Activated CD8-positive, alpha-beta memory T cell treated with anti-CD3 and anti-CD28 coated beads, Interleukin-2, amount 50 U/mL, for 24 hours (primary cell): ENCODE data around the gene RGS6.

Source experiments
- DNase-seq: peaks from one replicate; pipeline ENCODE4 v3.0.0-alpha.2; 2020; ENCODE audit errors: extremely low read depth

RGS6 gene

DNA sequence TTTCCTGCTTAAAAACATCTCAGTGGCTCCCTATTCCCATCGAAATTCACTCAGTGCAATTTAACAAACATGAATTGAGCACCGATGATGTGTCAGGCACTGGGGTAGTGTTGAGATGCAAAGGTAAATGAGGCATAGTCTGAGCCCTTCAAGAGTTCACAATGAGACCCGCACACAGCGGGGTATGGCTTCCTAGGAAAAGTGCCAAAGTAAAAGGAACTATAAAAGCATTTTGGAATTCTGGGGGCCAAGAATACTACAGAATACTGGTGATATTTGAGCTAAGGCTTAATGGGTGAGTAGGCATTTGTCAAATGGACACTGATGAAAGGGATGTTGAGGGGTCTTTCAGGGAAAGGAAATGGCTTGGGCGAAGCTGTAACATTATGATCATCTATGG lies 646.3 kb downstream of the RGS6 start:
- DNase-seq, result no peak

DNA sequence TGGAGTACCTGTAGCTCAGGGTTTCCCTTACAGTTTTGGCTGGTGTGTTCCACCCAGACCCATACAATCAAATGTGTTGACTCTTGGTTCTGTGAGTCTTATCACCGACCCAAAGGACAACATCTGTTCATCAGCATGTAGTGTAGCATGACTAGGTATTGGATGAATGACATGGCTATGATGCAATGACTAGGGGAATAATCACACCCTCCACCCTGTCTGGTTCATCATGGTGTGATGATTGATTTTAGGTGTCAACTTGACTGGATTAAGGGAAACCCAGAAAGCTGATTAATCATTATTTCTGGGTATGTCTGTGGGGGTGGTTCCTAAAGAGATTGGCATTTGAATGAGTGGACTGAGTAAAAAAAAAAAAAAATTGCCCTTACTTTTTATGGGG lies 650.4 kb downstream of the RGS6 start:
- DNase-seq, result no peak

DNA sequence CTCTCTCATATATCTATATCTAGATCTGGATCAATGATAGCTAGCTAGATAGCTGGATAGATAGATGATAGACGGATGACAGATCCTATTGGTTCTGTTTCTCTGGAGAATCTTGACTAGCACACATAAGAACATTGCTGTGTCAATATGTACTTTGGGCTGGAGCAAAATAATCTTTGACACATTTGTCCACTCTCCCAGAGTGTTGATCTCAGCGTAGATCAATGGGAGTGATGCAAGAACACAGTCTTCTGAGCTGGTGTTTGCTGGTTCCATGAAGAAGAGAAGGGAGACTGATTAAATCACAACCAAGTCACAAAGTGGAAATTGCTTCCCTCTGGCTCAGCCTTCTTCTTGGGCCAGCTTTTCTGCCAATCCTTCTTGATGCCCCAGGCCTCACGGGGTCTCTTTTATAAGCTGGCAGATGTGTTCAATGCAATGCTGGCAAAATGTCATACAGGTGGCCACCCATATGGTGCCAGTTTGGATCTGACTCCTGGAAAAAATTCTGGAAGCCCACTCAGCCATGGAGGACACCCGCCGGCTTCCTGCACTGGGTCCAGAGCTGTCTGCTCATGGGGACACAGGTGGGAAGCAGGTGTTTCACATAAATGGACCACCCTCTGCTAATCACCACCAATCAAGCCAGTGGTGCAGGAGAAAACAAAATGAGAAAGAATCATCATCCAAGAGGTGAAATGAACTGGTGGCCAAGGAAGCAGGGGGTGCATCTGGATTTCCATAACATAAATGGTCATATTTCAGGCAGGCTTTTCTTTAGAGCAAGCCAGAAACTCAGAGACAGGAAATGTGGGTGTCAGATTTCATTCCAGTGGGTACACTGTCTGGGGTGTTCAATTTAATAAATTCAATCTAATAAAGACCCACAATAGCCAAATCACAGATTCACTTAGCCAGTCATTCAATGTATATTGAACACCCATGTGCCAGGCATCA lies 651.4 kb downstream of the RGS6 start:
- DNase-seq, result no peak

DNA sequence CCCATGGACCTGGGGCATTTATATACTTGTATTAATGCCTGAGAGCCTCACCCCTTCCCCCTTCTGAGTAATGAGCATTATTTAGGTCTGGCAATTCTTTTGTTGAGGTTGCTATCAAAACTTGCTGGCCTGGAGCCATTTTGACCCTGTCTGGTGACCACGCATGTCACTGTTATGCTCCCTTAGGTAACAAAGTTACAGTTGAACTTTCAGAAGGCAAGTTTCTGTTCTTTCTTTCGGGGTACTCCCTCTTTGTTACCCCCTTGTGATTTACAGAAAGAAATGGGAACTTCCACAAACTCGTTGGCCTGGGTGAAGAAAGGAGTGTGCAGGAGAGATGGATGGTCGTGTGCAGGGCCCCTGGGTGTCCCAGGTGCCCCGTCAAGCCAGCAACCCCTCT lies 656.3 kb downstream of the RGS6 start:
- no peak for DNase-seq

DNA sequence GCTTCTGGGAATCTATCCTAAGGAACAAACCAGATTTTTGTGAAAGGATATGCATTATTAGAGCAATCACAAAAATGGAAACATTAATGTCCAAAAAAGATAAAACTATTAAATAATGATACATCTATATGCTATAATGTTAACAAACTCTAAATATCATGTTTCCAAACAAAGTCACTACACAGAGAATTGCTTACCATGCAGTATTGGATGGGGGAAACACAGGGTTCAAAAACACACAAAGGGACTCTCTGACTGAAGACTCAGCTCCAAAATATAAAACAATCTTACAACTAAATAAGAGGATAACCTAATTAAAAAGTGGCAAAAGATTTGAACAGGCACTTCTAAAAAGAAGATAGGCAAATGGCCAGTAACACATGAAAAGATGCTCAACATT lies 657.4 kb downstream of the RGS6 start:
- no peak for DNase-seq

DNA sequence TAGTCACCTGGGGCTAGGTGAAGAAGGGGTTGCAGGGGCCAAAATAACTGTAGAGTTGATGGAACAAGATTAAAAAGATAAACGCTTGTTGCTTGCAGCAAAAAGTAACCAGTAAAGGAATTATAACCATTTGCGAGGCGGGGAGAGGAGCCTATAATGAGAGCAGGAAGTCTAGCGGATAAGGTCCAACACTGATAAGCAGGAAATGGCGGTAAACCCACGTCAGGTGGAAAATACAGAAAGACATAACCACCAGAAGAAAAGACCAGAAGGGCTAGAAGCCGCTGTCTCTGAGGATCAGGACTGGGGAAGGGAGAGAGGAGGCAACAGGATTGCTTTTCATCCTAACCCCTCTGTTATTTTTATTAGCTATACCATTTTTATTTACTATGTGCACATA lies 658.3 kb downstream of the RGS6 start:
- DNase-seq, result no peak

DNA sequence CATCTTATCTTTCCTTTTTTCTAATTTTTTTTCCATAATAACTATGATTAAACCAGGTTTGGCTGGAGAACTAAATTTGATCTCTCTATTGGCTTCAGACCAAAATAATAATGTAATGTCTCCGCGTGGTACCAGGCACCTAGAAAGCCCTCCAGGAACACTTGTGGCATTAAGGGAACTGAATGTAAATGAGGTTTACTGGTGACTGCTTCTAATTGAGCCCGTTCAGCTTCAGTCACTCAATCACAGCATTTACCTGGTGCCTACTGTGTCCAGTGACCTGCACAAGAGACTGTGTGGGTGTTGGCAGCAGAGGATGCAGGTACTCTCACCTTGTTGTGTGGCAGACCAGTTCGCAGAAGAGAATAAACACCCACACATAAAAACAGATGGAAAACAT lies 659.2 kb downstream of the RGS6 start:
- no peak for DNase-seq

DNA sequence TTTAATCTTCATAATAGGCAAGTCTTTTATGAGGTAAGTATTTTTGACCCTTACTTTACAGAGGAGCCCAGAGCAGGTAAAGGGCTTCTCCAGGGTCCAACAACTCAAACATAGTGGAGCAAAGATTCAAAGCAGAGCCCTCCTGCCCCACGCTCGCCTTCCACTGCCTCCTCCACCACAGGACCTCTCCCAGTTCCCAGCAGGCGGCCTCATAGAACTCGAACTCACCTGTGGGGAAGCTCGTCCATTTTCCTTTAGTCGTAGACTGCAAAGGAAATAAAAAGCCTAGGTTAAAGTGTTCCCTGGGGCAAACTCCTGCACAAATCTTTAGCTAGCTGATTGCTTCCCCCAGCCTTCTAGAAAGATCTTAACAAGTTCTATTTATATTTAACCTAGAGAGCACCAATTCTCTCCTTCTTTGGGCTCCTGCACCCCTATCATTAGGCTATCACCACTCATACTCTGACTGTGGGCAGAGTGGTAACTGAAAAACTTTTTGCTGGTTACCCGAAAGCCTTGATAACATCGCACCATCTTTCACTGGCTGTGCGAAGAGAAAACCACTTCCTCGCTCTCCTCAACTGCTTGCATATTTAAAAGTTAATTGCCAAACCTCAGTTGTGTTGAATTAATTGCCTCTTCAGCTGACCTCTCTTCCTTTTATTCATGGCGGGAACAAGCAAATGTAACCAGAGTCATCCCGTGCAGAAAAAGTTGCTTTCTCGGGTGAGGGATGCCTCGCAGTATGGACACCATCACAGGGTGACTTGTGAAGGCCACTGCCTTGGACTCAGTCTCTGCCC lies 662.1 kb downstream of the RGS6 start:
- no peak for DNase-seq

DNA sequence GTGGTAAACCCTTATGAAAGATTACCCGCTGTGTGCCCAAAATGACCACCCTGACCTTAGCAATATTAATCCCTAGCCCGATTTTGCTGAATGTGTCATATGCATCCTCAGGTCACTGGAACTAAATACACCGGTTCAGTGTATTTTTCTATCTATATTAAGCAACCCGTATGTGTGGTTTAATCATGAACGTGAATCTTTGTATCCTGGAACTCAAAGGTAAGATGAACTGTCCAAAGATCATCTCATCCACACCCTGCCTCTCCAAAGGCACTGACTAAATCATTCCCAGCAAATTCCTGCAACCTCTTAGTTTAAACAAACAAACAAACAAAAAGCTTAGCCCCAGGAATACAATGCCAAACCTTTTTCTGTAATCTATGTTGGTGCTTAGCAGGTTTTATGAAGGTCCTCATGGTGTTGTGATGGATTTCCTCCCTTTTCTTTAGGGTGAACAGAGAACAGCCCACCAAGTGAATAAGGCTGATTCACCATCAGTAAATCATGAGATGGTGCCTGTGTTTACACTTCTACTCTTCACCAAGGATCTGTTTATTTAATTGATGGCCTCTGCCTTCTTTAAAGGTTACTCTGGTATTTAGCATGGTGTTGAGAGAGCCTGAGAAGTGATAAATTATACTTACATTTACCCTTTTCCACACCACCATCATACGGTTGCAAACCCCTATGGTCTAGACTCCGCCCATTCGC lies 663.1 kb downstream of the RGS6 start:
- no peak for DNase-seq

DNA sequence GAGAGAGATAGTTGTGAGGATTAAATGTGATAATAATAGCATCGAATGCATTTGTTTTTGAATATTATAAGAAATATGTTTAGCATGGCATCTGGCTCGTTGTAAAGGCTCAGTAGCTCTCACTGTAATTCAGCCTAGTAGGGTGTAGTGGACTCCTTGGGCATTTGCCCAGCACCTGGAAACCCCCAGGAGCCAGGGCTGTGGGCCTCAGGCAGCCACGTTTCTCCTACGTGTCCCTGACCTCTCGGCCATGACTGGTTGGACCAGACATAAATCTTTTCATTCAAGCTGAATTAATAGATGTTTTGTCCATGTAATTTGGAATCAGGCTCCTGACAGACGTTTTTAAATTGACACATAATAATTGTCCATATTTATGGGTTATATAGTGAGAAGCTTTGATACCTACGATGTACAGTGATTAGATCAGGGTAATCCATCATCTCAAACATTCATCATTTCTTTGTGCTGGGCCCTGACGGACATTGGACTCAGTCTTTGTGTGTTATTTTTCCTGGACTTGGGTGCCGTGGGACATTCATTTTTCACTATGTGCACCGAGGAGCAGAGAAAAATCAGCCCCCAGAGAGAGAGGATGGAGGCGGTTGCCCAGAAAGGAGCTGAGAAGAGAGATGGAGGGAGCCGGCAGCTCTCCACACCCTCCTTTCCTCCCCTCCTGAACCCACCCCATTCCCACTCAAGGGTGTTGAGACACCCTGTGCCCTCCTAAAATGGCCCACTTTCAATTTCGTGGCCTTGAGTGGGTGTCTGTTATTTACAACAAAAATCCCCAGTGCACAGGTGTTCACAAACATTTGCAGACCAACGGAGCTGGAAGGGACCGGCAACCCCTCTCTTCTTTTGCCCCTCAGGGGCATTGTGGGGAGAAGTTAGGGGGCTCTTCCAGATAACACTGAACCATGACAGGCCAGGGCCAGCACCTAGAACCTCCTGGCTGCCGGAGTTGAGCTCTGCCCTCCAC lies 665.3 kb downstream of the RGS6 start:
- no peak for DNase-seq

DNA sequence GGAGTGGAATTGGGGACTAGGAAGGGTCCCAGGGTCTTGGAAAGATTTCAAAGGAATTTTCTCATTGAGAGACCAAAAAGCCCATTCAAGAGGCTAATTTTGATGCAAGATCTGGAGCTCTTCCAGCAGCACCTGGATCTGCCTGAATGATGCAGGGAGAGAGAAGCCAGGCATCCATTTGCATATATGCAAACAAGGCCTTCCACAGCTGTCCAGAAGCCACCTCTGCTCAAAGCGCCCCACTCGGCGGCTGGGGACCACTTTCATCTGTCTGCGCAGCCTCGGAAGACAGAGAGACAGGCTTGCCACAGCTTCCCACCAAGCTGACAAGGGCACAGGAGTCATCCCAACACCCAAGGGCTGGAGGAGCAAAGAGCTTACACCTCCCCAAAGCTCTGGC lies 666.1 kb downstream of the RGS6 start:
- DNase-seq, result no peak

DNA sequence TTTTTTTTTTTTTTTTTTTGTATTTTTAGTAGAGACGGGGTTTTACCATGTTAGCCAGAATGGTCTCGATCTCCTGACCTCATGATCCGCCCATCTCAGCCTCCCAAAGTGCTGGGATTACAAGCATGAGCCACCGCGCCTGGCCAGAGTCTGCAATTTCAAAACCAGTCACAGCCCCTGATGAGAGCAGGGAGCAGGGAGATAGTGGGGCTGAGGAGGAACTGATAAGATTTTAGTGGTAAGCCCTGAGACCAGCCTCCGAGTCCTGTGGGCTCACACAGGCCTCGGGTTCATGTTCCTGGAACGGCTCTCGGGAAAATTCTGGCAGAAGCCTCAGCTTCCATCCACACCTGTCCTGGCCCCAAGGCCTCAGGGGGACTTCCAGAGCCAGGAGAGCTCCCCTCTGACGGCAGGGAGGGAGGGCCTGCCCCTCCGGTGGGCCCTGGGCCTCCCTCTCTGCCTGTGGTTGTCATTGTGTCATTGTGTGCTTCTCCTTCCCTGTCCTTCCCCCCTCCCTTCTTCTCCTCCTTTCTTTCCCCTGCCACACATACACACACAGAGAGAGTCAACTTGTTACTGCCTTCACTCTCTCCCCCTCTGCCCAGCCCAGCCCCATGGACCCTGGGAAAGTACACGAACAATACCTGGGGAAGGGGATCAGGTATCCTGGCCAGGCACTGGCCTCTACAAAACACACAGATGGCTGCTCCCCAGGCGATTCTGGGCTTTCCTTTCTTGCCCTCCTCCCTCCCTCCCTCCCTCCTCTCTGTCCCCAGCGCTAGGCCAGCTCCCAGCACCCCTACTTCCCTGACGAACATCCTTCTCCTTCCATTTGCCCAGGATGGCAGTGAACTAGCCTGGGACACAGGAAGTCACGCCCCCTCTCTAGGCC lies 667.6 kb downstream of the RGS6 start:
- no peak for DNase-seq

DNA sequence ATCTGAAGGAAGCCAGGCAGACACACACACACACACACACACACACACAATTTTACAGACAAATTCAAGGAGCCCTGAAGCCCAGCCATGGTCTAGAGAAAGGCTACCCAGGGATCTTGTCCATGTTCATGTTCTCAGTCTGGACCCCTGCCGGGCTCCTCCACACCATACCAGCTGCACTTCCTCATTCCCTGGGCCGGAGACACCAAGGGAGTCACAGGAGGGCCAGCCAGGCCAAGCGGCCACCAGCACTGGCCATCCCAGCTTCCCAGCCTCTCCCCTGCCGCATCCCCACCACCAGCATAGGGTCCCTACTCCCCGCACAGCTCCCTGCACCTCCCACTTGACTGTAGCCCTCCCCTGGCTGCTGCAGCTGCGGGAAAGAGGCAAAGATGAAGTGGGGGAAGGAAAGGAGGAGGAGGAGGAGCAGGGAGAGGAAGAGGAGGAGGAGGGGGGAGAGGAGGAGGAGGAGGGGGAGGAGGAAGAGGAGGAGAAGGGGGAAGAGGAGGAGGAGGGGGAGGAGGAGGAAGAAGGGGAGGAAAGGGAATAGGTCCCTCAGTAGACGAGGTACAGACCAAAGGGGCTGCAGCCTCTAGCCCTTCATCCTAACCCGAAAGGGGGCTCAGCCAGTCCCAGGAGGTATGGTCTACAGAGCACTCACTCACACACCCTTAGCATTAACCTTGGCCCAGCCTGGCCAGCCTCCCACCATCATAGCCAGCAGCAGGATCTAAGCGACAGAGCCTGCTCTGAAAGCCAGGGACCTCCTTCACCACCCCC lies 668.5 kb downstream of the RGS6 start:
- DNase-seq, result no peak

DNA sequence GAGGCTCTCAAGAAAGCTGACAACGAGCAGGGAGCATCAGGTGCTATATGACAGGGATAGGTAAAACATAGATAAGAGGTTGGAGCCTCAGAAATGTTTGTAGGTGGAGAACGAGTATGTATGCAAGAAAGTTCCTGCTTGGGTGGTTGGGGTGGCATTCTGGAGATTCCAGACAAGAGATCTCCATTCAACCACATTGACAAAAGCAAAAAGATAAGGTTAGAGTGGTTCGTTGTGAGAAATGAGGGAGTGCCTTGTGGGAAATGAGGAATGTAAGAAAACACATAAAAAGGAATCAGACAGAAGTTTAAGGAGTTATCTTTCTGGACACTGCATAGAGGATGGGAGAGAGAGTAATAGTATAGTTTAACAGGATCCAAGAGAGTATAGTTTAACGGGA lies 671.4 kb downstream of the RGS6 start:
- DNase-seq, result no peak

DNA sequence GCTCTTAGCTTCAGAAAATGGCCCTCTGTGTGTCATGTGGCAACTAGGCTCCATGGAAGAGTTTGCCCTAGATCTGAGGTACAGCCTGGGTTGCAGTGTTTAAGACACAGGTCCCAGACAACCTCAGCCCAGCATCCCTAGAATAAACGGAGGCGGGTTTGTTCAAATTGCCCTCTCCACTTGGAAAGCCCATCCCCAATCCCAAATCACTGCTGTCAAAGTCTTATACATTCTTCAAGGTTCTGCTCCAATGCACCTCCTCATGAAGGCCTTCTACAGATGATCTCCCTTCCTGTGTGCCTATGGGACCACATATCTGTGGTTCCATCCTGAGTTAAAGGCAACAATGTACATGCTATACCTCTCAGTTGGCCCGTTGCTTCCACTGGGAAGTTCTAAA lies 671.9 kb downstream of the RGS6 start:
- no peak for DNase-seq

DNA sequence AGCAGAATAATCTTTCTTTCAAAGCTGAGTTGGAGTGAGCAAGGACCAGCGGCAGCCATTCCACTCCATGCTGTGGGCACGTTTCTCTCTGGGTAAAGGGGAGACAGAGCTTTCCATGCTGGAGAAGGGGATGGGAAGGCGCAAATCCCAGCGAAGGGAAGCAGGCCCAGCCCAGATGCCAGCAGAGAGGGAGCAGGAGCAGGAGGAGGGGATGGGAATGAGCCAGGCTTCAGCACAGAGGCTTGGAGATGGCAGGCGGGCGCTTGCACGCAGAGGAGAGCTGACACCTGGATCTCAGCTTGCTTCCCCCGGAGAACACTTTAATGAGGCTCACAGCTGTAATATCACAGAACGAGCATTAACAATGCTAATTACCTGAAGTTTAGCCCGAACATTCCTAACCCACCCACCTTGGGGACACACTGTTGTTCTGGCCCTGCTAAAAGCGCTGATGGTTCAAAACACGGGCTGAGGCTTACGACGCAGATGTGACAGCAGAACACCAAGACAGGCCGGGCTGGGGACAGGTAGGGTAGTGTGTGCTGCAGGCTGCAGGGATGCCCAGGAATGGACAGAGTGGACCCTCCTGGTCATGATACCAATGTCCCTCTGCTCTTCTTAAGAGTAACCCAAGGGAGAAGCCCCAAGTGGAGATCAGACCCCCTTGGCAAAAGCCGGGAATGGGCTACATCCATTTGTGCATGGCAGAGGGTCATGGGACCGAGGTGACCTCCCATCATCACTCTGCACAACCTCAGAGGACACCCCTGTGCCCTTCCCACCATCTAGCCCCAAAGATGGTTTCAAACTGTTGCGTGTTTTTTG lies 673.1 kb downstream of the RGS6 start:
- DNase-seq, result no peak

DNA sequence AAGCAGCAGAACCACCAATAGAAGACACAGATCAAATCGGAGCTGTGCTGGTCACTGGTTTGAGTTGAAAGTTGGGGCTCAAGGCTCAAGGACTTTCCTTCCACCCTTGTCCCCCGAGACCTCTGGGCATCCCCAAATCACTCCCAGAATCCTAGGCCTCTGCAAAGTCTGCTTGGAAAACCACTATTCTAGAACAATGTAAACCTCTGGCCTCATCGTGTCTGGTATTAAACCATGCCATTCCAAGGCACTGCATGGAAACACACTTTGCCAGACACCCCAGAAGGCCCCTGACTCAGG lies 673.6 kb downstream of the RGS6 start:
- no peak for DNase-seq

DNA sequence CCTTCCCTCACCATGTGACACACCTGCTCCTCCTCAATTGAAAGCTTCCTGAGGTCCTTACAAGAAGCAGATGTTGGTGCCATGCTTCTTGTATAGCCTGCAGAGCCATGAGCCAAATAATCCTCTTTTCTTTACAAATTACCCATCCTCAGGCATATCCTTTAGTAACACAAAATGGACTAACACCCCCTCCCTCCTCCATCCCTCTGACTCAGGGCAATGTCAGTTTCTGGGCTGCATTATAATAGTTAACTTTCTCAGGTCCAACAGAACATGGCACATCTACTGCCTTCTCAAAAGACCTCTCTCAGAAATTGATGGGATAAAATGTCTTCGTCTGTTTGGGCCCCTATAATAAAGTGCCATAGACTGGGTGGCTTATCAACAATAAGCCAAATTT lies 674.6 kb downstream of the RGS6 start:
- no peak for DNase-seq
